ENCODE measurements around the gene BRD1.

DNA sequence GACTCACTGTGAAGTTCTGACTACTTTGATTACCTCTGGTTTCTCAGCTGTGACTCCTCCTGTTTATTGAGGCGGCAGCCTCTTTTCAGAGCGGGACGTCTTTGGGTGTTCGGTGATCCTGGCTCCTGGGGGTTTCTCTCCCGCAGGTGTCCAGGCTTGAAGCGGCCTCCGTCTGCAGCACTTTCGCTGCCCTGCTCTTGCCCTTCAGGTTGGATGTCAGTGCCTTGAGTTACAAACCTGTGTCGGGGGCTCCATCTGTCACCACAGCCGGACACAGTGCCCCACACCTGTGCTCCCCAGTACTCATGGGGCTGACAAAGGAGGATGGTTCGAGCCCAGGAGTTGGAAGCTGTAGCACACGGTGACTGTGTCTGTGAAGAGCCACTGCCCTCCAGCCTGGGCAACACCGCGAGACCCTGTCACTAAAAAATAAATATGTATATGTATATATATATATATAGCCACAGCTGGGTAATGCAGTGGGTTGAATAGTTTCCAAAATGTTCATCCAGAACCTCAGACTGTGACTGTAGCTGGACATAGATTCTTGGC, 104.1 kb downstream of the BRD1 start:
- TF ChIP-seq POLR2AphosphoS5 (IDR thresholded peaks at IDR 0.05; ENCODE audit: low read depth, low read length), result no peak
- TF ChIP-seq SIN3A (IDR thresholded peaks at IDR 0.05; ENCODE audit: borderline replicate concordance, insufficient read depth, low read length), result no peak
- TF ChIP-seq, protein P1, sequence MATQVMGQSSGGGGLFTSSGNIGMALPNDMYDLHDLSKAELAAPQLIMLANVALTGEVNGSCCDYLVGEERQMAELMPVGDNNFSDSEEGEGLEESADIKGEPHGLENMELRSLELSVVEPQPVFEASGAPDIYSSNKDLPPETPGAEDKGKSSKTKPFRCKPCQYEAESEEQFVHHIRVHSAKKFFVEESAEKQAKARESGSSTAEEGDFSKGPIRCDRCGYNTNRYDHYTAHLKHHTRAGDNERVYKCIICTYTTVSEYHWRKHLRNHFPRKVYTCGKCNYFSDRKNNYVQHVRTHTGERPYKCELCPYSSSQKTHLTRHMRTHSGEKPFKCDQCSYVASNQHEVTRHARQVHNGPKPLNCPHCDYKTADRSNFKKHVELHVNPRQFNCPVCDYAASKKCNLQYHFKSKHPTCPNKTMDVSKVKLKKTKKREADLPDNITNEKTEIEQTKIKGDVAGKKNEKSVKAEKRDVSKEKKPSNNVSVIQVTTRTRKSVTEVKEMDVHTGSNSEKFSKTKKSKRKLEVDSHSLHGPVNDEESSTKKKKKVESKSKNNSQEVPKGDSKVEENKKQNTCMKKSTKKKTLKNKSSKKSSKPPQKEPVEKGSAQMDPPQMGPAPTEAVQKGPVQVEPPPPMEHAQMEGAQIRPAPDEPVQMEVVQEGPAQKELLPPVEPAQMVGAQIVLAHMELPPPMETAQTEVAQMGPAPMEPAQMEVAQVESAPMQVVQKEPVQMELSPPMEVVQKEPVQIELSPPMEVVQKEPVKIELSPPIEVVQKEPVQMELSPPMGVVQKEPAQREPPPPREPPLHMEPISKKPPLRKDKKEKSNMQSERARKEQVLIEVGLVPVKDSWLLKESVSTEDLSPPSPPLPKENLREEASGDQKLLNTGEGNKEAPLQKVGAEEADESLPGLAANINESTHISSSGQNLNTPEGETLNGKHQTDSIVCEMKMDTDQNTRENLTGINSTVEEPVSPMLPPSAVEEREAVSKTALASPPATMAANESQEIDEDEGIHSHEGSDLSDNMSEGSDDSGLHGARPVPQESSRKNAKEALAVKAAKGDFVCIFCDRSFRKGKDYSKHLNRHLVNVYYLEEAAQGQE (IDR thresholded peaks at IDR 0.05; ENCODE audit: insufficient read depth in 1 of 2, low read depth in 2 of 2, low read length in 2 of 2), result no peak
- TF ChIP-seq TAF1 (IDR thresholded peaks at IDR 0.05; ENCODE audit: borderline replicate concordance, insufficient read depth, low read length), result no peak
- TF ChIP-seq FOXP2 (optimal IDR thresholded peaks at IDR 0.05; ENCODE audit: borderline replicate concordance, extremely low read depth, extremely low read length, insufficient read depth), result no peak
